ENCODE measurements around the gene IGFBP6.

Gene IGFBP6

GRCh38 chr12:53097564-53098353 lies at the start of gene IGFBP6:
Gene IGFBP6, plus strand, starts transcription at chr12:53097667. Its CDS starts 51 bp downstream, at chr12:53097718.
- DNase-seq, result peak; percentile 37

- DNase-seq, result no peak
Observed at GRCh38 chr12:53048033-53048779, 49.3 kb upstream of the IGFBP6 start.

GRCh38 chr12:53048780-53049401 lies 48.6 kb upstream of the IGFBP6 start:
- no peak for DNase-seq

- no peak for DNase-seq
Observed at GRCh38 chr12:53049571-53050318, 47.7 kb upstream of the IGFBP6 start, which contains the start of gene TNS2. Gene TNS2, plus strand, starts transcription at chr12:53050065. Its CDS starts 121 bp downstream, at chr12:53050186.

- no peak for DNase-seq
Observed at GRCh38 chr12:53050426-53051057, 46.9 kb upstream of the IGFBP6 start.

- DNase-seq, result no peak
Observed at GRCh38 chr12:53051058-53051880, 46.2 kb upstream of the IGFBP6 start.

GRCh38 chr12:53051881-53052412 lies 45.5 kb upstream of the IGFBP6 start:
- DNase-seq, result no peak

GRCh38 chr12:53052419-53053217 lies 44.8 kb upstream of the IGFBP6 start:
- no peak for DNase-seq

- peak; percentile 58 for DNase-seq
Observed at GRCh38 chr12:53053218-53054111, 44.0 kb upstream of the IGFBP6 start.

GRCh38 chr12:53054112-53054878 lies 43.2 kb upstream of the IGFBP6 start:
- DNase-seq, result peak; percentile 78

- DNase-seq, result no peak
Observed at GRCh38 chr12:53055471-53056266, 41.8 kb upstream of the IGFBP6 start.

GRCh38 chr12:53056296-53056695 lies 41.2 kb upstream of the IGFBP6 start:
- no peak for DNase-seq

GRCh38 chr12:53056901-53057300 lies 40.6 kb upstream of the IGFBP6 start:
- no peak for DNase-seq

- DNase-seq, result no peak
Observed at GRCh38 chr12:53057816-53058500, 39.5 kb upstream of the IGFBP6 start.

GRCh38 chr12:53058674-53059433 lies 38.6 kb upstream of the IGFBP6 start:
- DNase-seq, result no peak

GRCh38 chr12:53059434-53060063 lies 37.9 kb upstream of the IGFBP6 start:
- DNase-seq, result no peak
